GM21390 (cell line): Measurements from ENCODE around the gene PLCB1.

Experiments
- ATAC-seq: cut with Tn5 transposase; IDR thresholded peaks from one replicate; pipeline ENCODE4 v1.9.1; 2021; ENCODE audit not compliant: unreplicated experiment

Gene PLCB1

GRCh38 chr20:8671370-8671961 is 539.4 kb downstream of the PLCB1 start:
- ATAC-seq, result no peak

GRCh38 chr20:8673116-8673515 is 541.0 kb downstream of the PLCB1 start:
- no peak for ATAC-seq

GRCh38 chr20:8675896-8676295 is 543.8 kb downstream of the PLCB1 start:
- no peak for ATAC-seq

- no peak for ATAC-seq
Measured at GRCh38 chr20:8678098-8678776, 546.2 kb downstream of the PLCB1 start.

- ATAC-seq, result no peak
Measured at GRCh38 chr20:8689337-8689736, 557.3 kb downstream of the PLCB1 start.

GRCh38 chr20:8690074-8690473 is 558.0 kb downstream of the PLCB1 start:
- no peak for ATAC-seq

GRCh38 chr20:8693709-8694108 is 561.6 kb downstream of the PLCB1 start:
- ATAC-seq, result no peak

- ATAC-seq, result no peak
Measured at GRCh38 chr20:8700756-8701155, 568.7 kb downstream of the PLCB1 start.

- no peak for ATAC-seq
Measured at GRCh38 chr20:8706961-8707700, 575.1 kb downstream of the PLCB1 start.

- no peak for ATAC-seq
Measured at GRCh38 chr20:8709627-8710026, 577.6 kb downstream of the PLCB1 start.

- no peak for ATAC-seq
Measured at GRCh38 chr20:8711501-8711900, 579.4 kb downstream of the PLCB1 start.

- no peak for ATAC-seq
Measured at GRCh38 chr20:8714206-8714605, 582.1 kb downstream of the PLCB1 start.

GRCh38 chr20:8718279-8718678 is 586.2 kb downstream of the PLCB1 start:
- ATAC-seq, result no peak

- ATAC-seq, result no peak
Measured at GRCh38 chr20:8720089-8720488, 588.0 kb downstream of the PLCB1 start.

- ATAC-seq, result no peak
Measured at GRCh38 chr20:8721098-8721497, 589.0 kb downstream of the PLCB1 start.

GRCh38 chr20:8722277-8722928 is 590.3 kb downstream of the PLCB1 start:
- peak; percentile 74 for ATAC-seq

GRCh38 chr20:8723296-8723695 is 591.2 kb downstream of the PLCB1 start:
- no peak for ATAC-seq

- no peak for ATAC-seq
Measured at GRCh38 chr20:8724884-8725283, 592.8 kb downstream of the PLCB1 start.

GRCh38 chr20:8726460-8726859 is 594.4 kb downstream of the PLCB1 start:
- no peak for ATAC-seq

- ATAC-seq, result no peak
Measured at GRCh38 chr20:8735014-8735413, 602.9 kb downstream of the PLCB1 start.

GRCh38 chr20:8735674-8736073 is 603.6 kb downstream of the PLCB1 start:
- no peak for ATAC-seq

- peak; percentile 81 for ATAC-seq
Measured at GRCh38 chr20:8740265-8740664, 608.2 kb downstream of the PLCB1 start.
